Measurements from ENCODE around the gene RRAD. TPM values are rescaled to one million over a fixed set of nuclear protein-coding genes. Genes with fewer than 3 reads are reported as not detected.

Gene RRAD
- total RNA-seq, 6 experiments from 2014 or later: 0.51 to 7.7 (median 3.0) TPM; not detected in 1

GRCh38 chr16:66950437-66950836 is 25.1 kb upstream of the RRAD start:
- Histone ChIP-seq H3K4me3 (no peak overlapping the region), H3K9me3 (no peaks in the 10 kb centered on the region), H3K27ac (peak overlapping the region in 1 of 3 donors; percentile 83), H3K4me1 (peaks cover 0 to 33% (median 15%) of the 10 kb centered on the region in 4 donors), H3K27me3 (no peaks in the 10 kb centered on the region), H3K36me3 (no peaks in the 10 kb centered on the region)
- 34% methylated on average over 2 of the region's 2 CpGs for WGBS (ENCODE audit: insufficient coverage, low coverage, low lambda C conversion rate, missing lambda C conversion rate)
- ATAC-seq (no peak), DNase-seq (no peak)
- intact Hi-C loops (cut with DNase I): no loop called here
- TF ChIP-seq CTCF (IDR thresholded peaks at IDR 0.05) (no peak), POLR2A (IDR thresholded peaks at IDR 0.05) (no peak)

- Histone ChIP-seq H3K36me3 (no peaks in the 10 kb centered on the region), H3K27me3 (no peaks in the 10 kb centered on the region), H3K9me3 (no peaks in the 10 kb centered on the region), H3K4me1 (peaks cover 0 to 23% (median 11%) of the 10 kb centered on the region in 4 donors), H3K27ac (peak overlapping the region; percentile 54 to 83 (median 77)), H3K4me3 (no peak overlapping the region)
- 56% methylated on average over 4 of the region's 6 CpGs for WGBS (ENCODE audit: insufficient coverage, low coverage, low lambda C conversion rate, missing lambda C conversion rate)
- ATAC-seq: peak; percentile 56 to 69 (median 58)
- TF ChIP-seq POLR2A (IDR thresholded peaks at IDR 0.05) (no peak), CTCF (IDR thresholded peaks at IDR 0.05) (no peak)
- DNase-seq: peak in 2 of 3 donors; percentile 78
- intact Hi-C loops (cut with DNase I): no loop called here
Observed at GRCh38 chr16:66949472-66949871, 24.1 kb upstream of the RRAD start.

GRCh38 chr16:66948837-66949225 is 23.5 kb upstream of the RRAD start:
- Histone ChIP-seq H3K4me1 (peaks cover 0 to 23% (median 11%) of the 10 kb centered on the region in 4 donors), H3K9me3 (no peaks in the 10 kb centered on the region), H3K36me3 (peaks cover 0 to 2% (median under 1%) of the 10 kb centered on the region in 4 donors), H3K4me3 (peak overlapping the region; percentile 36 to 50 (median 49)), H3K27me3 (no peaks in the 10 kb centered on the region), H3K27ac (peak overlapping the region; percentile 54 to 83 (median 77))
- WGBS (ENCODE audit: insufficient coverage, low coverage, low lambda C conversion rate, missing lambda C conversion rate): 33% methylated on average over 7 of the region's 21 CpGs
- intact Hi-C loops (cut with DNase I): no loop called here
- ATAC-seq (peak in 1 of 4 donors; percentile 1), DNase-seq (no peak)
- TF ChIP-seq CTCF (IDR thresholded peaks at IDR 0.05) (no peak), POLR2A (IDR thresholded peaks at IDR 0.05) (no peak)

DNA sequence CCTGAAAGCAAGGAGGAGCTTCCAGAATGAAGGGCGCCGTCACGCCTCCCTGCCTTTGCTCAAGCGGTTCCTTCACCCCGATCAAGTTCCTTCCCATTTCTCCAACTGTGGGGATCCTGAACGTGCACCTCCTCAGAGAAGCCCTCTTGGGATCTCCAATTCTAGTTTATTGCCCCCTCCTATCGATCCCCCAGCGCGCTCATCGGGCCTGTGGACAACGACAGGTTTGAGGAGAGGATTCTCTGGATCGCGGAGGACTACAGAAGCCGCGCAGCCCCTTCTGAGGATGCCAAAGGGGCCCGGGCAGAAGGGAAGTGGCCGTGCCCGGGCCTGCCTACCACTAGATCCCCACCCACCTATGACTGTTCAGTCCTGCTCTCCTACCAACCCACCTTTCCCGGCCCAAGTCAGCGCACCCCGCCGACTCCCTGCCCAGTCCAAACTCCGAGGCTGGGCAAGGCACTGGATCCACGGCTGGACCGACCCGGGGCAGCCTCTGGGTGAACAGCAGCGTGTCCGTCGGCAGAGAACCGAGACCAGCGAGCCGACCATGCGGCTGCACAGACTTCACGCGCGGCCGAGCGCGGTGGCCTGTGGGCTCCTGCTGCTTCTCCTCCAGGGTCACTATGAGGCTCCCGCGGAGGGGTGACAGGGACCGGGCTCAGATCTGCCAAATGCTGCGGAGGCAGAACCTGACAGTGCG is 22.9 kb upstream of the RRAD start:
- DNase-seq: peak; percentile 55 to 68 (median 64)
- whole genome bisulfite sequencing (ENCODE audit: insufficient coverage, low coverage, low lambda C conversion rate, missing lambda C conversion rate): 5% methylated on average over 13 of the region's 44 CpGs
- peak; percentile 37 to 52 (median 49) for ATAC-seq
- no peaks in the 10 kb centered on the region for H3K27me3 ChIP-seq
- peak overlapping the region in 2 of 3 donors; percentile 54 to 83 for H3K27ac ChIP-seq
- peak overlapping the region; percentile 36 to 50 (median 49) for H3K4me3 ChIP-seq
- intact Hi-C loops (cut with DNase I): no loop called here
- H3K9me3 ChIP-seq: no peaks in the 10 kb centered on the region
- TF ChIP-seq POLR2A (IDR thresholded peaks at IDR 0.05) (no peak), CTCF (IDR thresholded peaks at IDR 0.05) (no peak)
- H3K4me1 ChIP-seq: peaks cover 0 to 23% (median 11%) of the 10 kb centered on the region in 4 donors
- peaks cover 0 to 7% (median 5%) of the 10 kb centered on the region in 4 donors for H3K36me3 ChIP-seq
